HEK293T (cell line): ENCODE measurements around the gene CYB5R4.

Experiments used
- CTCF ChIA-PET: fragments of 350-600 bp; formaldehyde crosslinking; extraction: SDS; loops from one replicate; lab custom pipeline; 2021; ENCODE audit warnings: antibody characterized with exemption, inconsistent platforms; lab: Yijun Ruan, JAX
- POLR2A ChIA-PET: fragments of 350-600 bp; formaldehyde crosslinking; extraction: SDS; loops from one replicate; lab custom pipeline; 2020; ENCODE audit warnings: antibody characterized with exemption, inconsistent platforms; lab: Yijun Ruan, JAX
- DNase-seq: peaks from one replicate; pipeline ENCODE4 v3.0.0; 2012; ENCODE audit warnings: mixed read lengths; ENCODE audit errors: extremely low spot score
- ARNT ChIP-seq: fragments of 450-650 bp; IDR thresholded peaks from 2 replicates; pipeline ENCODE4 v1.6.1; 2017; ENCODE audit warnings: mild to moderate bottlenecking
- BHLHE40 ChIP-seq: fragments of 450-650 bp; IDR thresholded peaks from 2 replicates; pipeline ENCODE4 v1.6.1; 2016; ENCODE audit warnings: mild to moderate bottlenecking, moderate library complexity, borderline replicate concordance
- CTBP1 ChIP-seq: fragments of 450-650 bp; IDR thresholded peaks from 2 replicates; pipeline ENCODE4 v1.6.1; 2016; ENCODE audit warnings: borderline replicate concordance
- ELF4 ChIP-seq: fragments of 450-650 bp; IDR thresholded peaks from 2 replicates; pipeline ENCODE4 v1.6.1; 2017; ENCODE audit warnings: antibody characterized with exemption
- FOXA1 ChIP-seq: fragments of 450-650 bp; IDR thresholded peaks from 2 replicates; pipeline ENCODE4 v1.6.1; 2016; ENCODE audit warnings: mild to moderate bottlenecking
- FOXK2 ChIP-seq: fragments of 450-650 bp; IDR thresholded peaks from 2 replicates; pipeline ENCODE4 v1.6.1; 2016; ENCODE audit warnings: mild to moderate bottlenecking
- FOXM1 ChIP-seq: fragments of 450-650 bp; IDR thresholded peaks from 2 replicates; pipeline ENCODE4 v1.6.1; 2017; ENCODE audit warnings: mild to moderate bottlenecking, borderline replicate concordance
- HDGF ChIP-seq: fragments of 450-650 bp; IDR thresholded peaks from 2 replicates; pipeline ENCODE4 v1.6.1; 2017; ENCODE audit warnings: antibody characterized with exemption, borderline replicate concordance
- L3MBTL2 ChIP-seq: fragments of 450-650 bp; conservative IDR thresholded peaks from 2 replicates; pipeline ENCODE4 v1.6.1; 2016; ENCODE audit warnings: mild to moderate bottlenecking
- LEF1 ChIP-seq: fragments of 450-650 bp; IDR thresholded peaks from 2 replicates; pipeline ENCODE4 v1.6.1; 2017; ENCODE audit warnings: mild to moderate bottlenecking, borderline replicate concordance
- NFRKB ChIP-seq: fragments of 450-650 bp; IDR thresholded peaks from 2 replicates; pipeline ENCODE4 v1.6.1; 2016; ENCODE audit warnings: mild to moderate bottlenecking, moderate library complexity
- SP1 ChIP-seq: fragments of 450-650 bp; IDR thresholded peaks from 2 replicates; pipeline ENCODE4 v1.6.1; 2017
- SUZ12 ChIP-seq: fragments of 450-650 bp; IDR thresholded peaks from 2 replicates; pipeline ENCODE4 v1.6.1; 2016; ENCODE audit warnings: mild to moderate bottlenecking
- TARDBP ChIP-seq: fragments of 450-650 bp; IDR thresholded peaks from 2 replicates; pipeline ENCODE4 v1.6.1; 2016
- ZNF384 ChIP-seq: fragments of 450-650 bp; IDR thresholded peaks from 2 replicates; pipeline ENCODE4 v1.6.1; 2016
- TF ChIP-seq, protein P1 (sequence below): fragments of 450-650 bp; IDR thresholded peaks from 2 replicates; pipeline ENCODE4 v1.6.1; 2016

Gene CYB5R4, protein sequence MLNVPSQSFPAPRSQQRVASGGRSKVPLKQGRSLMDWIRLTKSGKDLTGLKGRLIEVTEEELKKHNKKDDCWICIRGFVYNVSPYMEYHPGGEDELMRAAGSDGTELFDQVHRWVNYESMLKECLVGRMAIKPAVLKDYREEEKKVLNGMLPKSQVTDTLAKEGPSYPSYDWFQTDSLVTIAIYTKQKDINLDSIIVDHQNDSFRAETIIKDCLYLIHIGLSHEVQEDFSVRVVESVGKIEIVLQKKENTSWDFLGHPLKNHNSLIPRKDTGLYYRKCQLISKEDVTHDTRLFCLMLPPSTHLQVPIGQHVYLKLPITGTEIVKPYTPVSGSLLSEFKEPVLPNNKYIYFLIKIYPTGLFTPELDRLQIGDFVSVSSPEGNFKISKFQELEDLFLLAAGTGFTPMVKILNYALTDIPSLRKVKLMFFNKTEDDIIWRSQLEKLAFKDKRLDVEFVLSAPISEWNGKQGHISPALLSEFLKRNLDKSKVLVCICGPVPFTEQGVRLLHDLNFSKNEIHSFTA

DNA sequence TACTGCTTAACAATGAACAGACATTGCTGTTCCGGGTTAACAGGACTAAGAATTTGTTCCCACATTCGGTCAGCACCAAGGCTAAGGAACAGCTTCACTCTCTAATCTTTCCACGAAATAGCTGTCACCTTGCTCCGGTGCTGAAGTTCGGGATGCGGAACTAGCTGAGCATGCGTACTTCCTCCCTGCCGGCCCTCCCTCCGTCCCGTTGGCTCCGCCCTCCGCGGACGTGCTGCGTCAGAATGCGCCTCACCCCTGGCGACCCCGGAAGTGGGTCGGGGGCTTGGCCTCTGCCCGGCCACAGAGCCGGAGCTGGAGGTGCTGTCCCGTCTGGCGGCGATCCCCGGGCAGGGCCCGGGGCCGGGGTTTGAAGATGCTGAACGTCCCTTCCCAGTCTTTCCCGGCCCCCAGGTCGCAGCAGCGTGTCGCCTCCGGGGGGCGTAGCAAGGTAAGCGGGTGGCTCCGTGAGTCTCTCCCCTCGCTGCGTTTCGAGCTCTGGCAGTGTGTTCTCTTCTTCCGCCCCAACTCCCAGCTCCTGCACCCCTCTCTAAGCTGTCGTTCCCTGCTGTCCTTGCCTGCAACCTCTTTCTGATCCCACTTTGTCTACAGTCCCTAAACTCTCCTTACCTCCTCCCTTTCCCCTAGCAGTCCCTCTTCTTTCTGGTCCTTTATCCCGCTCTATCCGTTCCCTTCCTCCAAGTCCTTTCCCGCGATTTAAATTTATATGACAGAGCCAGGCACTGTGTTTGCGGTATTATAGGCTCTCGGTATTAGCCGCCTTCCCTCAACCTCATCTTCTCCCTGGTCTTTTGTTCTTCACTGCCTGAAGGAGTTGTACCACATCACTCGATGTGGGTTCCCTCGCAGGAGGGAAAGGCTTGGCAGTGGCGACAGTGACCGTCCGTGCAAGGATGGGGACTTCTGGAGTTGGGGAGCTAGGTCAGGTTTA, at the start of gene CYB5R4:
CYB5R4 (plus strand) TSS at position 280 of the 949 bp plus-strand sequence; CDS start at position 374, 94 bp downstream.
- ChIA-PET CTCF (interaction anchor here (0.6 kb wide), 1 partner anchor 14 kb away, joined by 3 read pairs; no protein-coding TSS in a partner anchor), POLR2A (interaction anchor here (0.9 to 1.8 kb wide), 6 partner anchors 13 to 368 kb away, joined by 3 to 11 read pairs (median 4); partner anchors contain the start of gene CEP162)
- DNase-seq, result peak; percentile 94
- TF ChIP-seq ELF4 (peak; percentile 97), ARNT (no peak)

DNA sequence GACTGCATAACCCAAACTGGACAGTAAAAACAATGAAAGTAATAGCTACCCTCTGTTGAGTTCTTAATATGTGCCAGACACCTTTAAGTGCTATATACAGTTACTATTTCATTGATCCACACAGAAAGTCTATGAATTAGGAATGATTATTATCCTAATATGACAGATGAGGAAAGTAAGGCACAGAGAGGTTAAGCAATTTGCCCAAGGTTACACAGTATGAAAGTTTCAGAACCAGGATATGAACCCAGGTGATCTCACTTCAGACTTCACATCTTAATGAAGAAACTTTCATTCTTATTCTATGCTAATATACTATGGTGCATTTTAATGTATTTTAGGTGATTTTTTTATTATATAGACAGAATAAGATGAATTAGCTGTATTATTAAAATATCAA, 46.9 kb upstream of the CYB5R4 start:
- TF ChIP-seq FOXA1, result no peak
- TF ChIP-seq ELF4, result no peak
- no peak for TF ChIP-seq ZNF384
- TF ChIP-seq SP1, result no peak
- no peak for TF ChIP-seq FOXK2
- TF ChIP-seq SUZ12, result no peak
- no peak for TF ChIP-seq L3MBTL2
- TF ChIP-seq BHLHE40, result no peak
- TF ChIP-seq FOXM1, result no peak
- TF ChIP-seq, protein P1, sequence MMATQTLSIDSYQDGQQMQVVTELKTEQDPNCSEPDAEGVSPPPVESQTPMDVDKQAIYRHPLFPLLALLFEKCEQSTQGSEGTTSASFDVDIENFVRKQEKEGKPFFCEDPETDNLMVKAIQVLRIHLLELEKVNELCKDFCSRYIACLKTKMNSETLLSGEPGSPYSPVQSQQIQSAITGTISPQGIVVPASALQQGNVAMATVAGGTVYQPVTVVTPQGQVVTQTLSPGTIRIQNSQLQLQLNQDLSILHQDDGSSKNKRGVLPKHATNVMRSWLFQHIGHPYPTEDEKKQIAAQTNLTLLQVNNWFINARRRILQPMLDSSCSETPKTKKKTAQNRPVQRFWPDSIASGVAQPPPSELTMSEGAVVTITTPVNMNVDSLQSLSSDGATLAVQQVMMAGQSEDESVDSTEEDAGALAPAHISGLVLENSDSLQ, result no peak
- TF ChIP-seq CTBP1, result no peak
- no peak for TF ChIP-seq NFRKB
- no peak for TF ChIP-seq TARDBP
- no peak for TF ChIP-seq LEF1
- no peak for TF ChIP-seq ARNT
- no peak for TF ChIP-seq HDGF
- CTCF ChIA-PET, result no interaction called here
- DNase-seq, result no peak
- POLR2A ChIA-PET, result no interaction called here

DNA sequence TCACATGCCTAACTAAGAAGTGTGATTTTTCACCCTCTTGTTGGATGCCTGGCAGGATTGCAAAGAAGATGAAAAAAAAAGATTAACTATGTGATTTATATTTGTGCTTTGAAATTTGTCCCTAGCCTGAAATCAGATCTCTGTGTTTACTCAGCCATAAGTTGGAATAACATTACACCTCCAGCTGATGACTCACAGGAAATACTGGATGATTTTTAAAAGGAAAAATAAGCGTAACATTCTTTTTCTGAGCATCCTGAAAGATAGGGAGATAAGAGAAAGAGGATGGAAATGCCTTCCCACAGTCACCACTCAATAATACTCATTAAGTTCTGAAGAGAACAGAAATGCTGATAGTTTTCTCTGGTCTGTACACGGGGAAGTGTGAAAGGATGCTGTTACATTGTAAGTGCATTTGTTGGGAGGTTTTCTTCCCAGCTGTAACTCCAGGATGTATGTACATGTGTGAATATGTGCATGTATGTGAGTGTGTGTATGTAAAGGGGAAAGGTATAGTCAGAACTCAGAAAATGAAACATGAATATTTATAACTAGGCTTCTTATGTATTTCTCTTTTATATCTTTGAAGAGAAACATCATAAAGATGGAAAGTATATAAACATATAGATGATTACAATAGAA, 43.7 kb upstream of the CYB5R4 start:
- ChIA-PET POLR2A (no interaction called here), CTCF (interaction anchor here (0.7 kb wide), 2 partner anchors 201 to 223 kb away, joined by 3 read pairs; no protein-coding TSS in a partner anchor)
- TF ChIP-seq HDGF, result no peak
- no peak for TF ChIP-seq FOXK2
- no peak for TF ChIP-seq SP1
- TF ChIP-seq CTBP1, result no peak
- no peak for TF ChIP-seq SUZ12
- no peak for TF ChIP-seq FOXM1
- TF ChIP-seq ELF4, result no peak
- no peak for TF ChIP-seq NFRKB
- no peak for TF ChIP-seq ARNT
- no peak for TF ChIP-seq ZNF384
- TF ChIP-seq FOXA1, result no peak

DNA sequence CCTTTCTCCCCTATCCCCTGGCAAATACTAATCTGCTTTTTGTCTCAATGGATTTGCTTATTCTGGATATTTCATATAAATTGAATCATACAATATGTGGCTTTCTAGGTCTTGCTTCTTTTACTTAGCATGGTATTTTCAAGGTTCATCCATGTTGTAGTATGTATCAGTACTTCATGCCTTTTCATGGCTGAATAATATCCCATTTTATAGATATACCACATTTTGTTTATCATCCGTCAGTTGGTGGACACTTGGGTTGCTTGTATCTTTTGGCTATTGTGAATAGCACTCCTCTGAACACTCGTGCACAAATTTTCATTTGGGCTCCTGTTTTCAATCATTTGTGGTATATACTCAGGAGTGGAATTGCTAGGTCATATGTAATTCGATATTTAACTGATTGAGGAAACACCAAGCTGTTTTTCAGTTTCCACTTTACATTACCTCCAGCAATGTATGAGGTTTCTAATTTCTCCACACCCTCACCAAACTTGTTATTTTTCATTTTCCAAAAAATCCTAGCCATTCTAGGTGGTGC, 36.8 kb upstream of the CYB5R4 start:
- ChIA-PET POLR2A (no interaction called here), CTCF (no interaction called here)
- TF ChIP-seq FOXA1, result no peak
- no peak for TF ChIP-seq L3MBTL2
- TF ChIP-seq HDGF, result no peak
- TF ChIP-seq TARDBP, result no peak
- no peak for TF ChIP-seq ZNF384
- no peak for TF ChIP-seq NFRKB
- TF ChIP-seq SP1, result no peak
- no peak for TF ChIP-seq ELF4
- TF ChIP-seq, protein P1, result no peak
- no peak for TF ChIP-seq LEF1
- no peak for TF ChIP-seq BHLHE40
- no peak for TF ChIP-seq CTBP1
- no peak for TF ChIP-seq SUZ12
- no peak for TF ChIP-seq FOXK2
- TF ChIP-seq ARNT, result no peak
- no peak for TF ChIP-seq FOXM1
- no peak for DNase-seq

More for the DNA sequence above, 43.7 kb upstream of the CYB5R4 start:
- DNase-seq, result no peak

DNA sequence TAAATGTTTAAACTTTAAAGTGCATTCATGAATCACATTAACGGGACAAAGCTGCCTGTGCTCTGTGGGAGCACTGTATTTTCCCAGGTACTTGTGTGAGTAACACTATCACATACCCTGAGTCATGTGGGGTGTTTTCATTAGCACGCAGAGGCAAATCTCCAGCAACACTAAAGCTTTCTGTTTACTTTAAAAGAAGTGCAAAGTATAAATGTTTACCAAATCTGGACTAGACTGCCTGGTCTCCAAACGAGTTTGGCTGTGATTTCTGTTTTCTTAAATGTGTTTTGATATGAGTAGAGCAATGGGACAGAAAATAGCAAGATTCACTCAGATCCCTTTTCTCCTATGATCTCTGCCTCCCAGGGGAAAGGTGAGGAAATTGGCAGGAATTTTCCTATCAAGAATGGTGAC, 35.1 kb upstream of the CYB5R4 start:
- no peak for DNase-seq

More for the DNA sequence above, 35.1 kb upstream of the CYB5R4 start:
- CTCF ChIA-PET, result interaction anchor here (1.1 kb wide), 1 partner anchor 209 kb away, joined by 6 read pairs; no protein-coding TSS in a partner anchor
- POLR2A ChIA-PET, result no interaction called here
- TF ChIP-seq FOXM1 (no peak), SP1 (no peak), ZNF384 (no peak), FOXA1 (no peak), TARDBP (no peak), LEF1 (no peak), FOXK2 (no peak)
- TF ChIP-seq, protein P1, result no peak
